ENCODE data around the gene PTPRF. TPM values are rescaled to one million over a fixed set of nuclear protein-coding genes. Genes with fewer than 3 reads are reported as not detected.

Gene PTPRF
- total and polyA plus RNA-seq, 2 experiments from 2014 or later, result 96.0 to 115 TPM

DNA sequence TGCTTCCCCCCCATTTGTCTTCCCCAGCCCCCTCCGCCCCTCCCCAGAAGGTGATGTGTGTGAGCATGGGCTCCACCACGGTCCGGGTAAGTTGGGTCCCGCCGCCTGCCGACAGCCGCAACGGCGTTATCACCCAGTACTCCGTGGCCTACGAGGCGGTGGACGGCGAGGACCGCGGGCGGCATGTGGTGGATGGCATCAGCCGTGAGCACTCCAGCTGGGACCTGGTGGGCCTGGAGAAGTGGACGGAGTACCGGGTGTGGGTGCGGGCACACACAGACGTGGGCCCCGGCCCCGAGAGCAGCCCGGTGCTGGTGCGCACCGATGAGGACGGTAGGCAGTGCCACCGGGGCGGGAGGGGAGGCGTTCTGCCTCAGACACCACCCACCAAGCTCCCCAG lies 67.0 kb downstream of the PTPRF start:
- no peak for TF ChIP-seq CTCF (IDR thresholded peaks at IDR 0.05; ENCODE audit: poor library complexity)
- no peak for TF ChIP-seq EZH2phosphoT487 (IDR thresholded peaks at IDR 0.05; ENCODE audit: low read depth, severe bottlenecking, unreplicated experiment)
- no peak for TF ChIP-seq EZH2 (IDR thresholded peaks at IDR 0.05; ENCODE audit: borderline replicate concordance)
- Histone ChIP-seq H3K9me2 (replicated peaks; ENCODE audit: insufficient read depth) (no peaks in the 10 kb centered on the region), H3K9me3 (ENCODE audit: low read depth) (no peaks in the 10 kb centered on the region), H3K4me2 (no peak overlapping the region), H3K36me3 (replicated peaks; ENCODE audit: insufficient read depth, low read depth) (no peaks in the 10 kb centered on the region), H3K27me3 (no peaks in the 10 kb centered on the region), H2AFZ (no peak overlapping the region), H3K4me1 (ENCODE audit: insufficient read depth) (no peaks in the 10 kb centered on the region), H3K79me2 (no peaks in the 10 kb centered on the region), H3K27ac (no peak overlapping the region), H4K20me1 (ENCODE audit: insufficient read depth, poor library complexity, severe bottlenecking) (no peaks in the 10 kb centered on the region), H3K4me3 (no peak overlapping the region)
- WGBS (ENCODE audit: low lambda C conversion rate, missing lambda C conversion rate), result 98% methylated on average over 29 of the region's 31 CpGs
- no peak for DNase-seq (ENCODE audit: low spot score)

- Histone ChIP-seq H3K4me1 (ENCODE audit: insufficient read depth) (no peaks in the 10 kb centered on the region), H3K27me3 (no peaks in the 10 kb centered on the region), H3K27ac (no peak overlapping the region), H3K79me2 (no peaks in the 10 kb centered on the region), H3K9me2 (replicated peaks; ENCODE audit: insufficient read depth) (no peaks in the 10 kb centered on the region), H2AFZ (no peak overlapping the region), H4K20me1 (ENCODE audit: insufficient read depth, poor library complexity, severe bottlenecking) (no peaks in the 10 kb centered on the region), H3K4me3 (no peak overlapping the region), H3K9me3 (ENCODE audit: low read depth) (no peaks in the 10 kb centered on the region), H3K36me3 (replicated peaks; ENCODE audit: insufficient read depth, low read depth) (no peaks in the 10 kb centered on the region), H3K4me2 (no peak overlapping the region)
- DNase-seq (ENCODE audit: low spot score), result no peak
- 98% methylated on average over 11 of the region's 11 CpGs for WGBS (ENCODE audit: low lambda C conversion rate, missing lambda C conversion rate)
- no peak for TF ChIP-seq EZH2 (IDR thresholded peaks at IDR 0.05; ENCODE audit: borderline replicate concordance)
Observed at GRCh38 chr1:43598622-43599021, 67.9 kb downstream of the PTPRF start.

DNA sequence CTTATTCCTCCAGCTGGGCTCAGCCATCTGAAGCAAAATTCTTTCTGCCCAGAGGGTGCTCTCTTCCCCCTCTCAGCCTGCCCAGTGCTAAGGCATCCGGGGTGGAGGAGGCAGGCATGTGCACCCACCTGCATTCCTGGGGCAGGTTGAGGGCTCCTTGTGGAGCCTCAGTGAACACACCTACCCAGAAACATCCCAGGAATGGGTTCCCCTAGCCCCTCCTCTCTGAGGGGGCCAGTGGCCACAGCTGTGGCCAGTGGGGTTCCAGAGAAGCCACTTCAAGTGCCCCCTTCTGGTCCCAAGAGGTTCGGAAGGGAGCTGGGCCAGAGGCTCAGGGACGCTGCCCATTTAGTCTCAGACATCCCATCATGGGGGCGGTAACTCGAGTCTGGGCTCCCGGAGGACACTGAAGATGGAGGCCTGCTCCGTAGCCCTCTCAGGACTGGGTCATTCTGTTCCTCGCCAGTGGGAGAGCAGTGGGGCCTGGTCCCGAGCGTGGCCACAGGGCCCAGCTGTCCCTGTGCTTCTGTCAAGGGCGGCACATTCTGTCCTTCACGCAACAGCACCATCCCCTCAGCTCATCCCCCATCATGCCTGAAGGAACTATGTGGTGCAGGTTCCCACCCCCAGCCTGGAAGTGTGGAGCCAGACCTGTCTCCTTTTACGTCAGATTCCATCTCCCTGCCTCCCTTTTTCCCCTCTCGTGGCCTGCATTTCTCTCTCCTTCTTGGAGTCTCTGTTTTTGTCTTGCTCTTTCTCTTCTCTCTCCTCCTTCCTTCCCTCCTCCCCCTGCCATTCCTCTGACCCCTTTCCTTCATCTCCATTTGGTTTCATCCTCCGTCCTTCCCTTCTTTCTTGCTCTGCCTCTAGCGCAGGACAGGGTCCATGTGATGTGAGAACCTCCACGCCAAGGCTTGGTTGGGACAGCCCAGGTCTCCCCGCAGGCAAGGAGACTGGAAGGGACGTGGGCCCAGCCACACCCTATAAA lies 69.6 kb downstream of the PTPRF start:
- Histone ChIP-seq H3K36me3 (replicated peaks; ENCODE audit: insufficient read depth, low read depth) (no peaks in the 10 kb centered on the region), H3K4me1 (ENCODE audit: insufficient read depth) (no peaks in the 10 kb centered on the region), H3K4me3 (no peak overlapping the region), H2AFZ (no peak overlapping the region), H3K4me2 (no peak overlapping the region), H3K27ac (no peak overlapping the region), H4K20me1 (ENCODE audit: insufficient read depth, poor library complexity, severe bottlenecking) (no peaks in the 10 kb centered on the region), H3K9me3 (ENCODE audit: low read depth) (no peaks in the 10 kb centered on the region), H3K79me2 (no peaks in the 10 kb centered on the region), H3K9me2 (replicated peaks; ENCODE audit: insufficient read depth) (no peaks in the 10 kb centered on the region), H3K27me3 (no peaks in the 10 kb centered on the region)
- 90% methylated on average over 18 of the region's 19 CpGs for WGBS (ENCODE audit: low lambda C conversion rate, missing lambda C conversion rate)
- no peak for TF ChIP-seq EZH2 (IDR thresholded peaks at IDR 0.05; ENCODE audit: borderline replicate concordance)
- no peak for DNase-seq (ENCODE audit: low spot score)

- Histone ChIP-seq H3K27me3 (no peaks in the 10 kb centered on the region), H3K27ac (no peak overlapping the region), H3K4me1 (ENCODE audit: insufficient read depth) (no peaks in the 10 kb centered on the region), H3K9me3 (ENCODE audit: low read depth) (no peaks in the 10 kb centered on the region), H3K9me2 (replicated peaks; ENCODE audit: insufficient read depth) (no peaks in the 10 kb centered on the region), H3K79me2 (no peaks in the 10 kb centered on the region), H2AFZ (no peak overlapping the region), H3K4me3 (no peak overlapping the region), H3K4me2 (no peak overlapping the region), H4K20me1 (ENCODE audit: insufficient read depth, poor library complexity, severe bottlenecking) (no peaks in the 10 kb centered on the region), H3K36me3 (replicated peaks; ENCODE audit: insufficient read depth, low read depth) (no peaks in the 10 kb centered on the region)
- 89% methylated on average over 10 of the region's 10 CpGs for WGBS (ENCODE audit: low lambda C conversion rate, missing lambda C conversion rate)
- DNase-seq (ENCODE audit: low spot score), result no peak
- TF ChIP-seq CTCF (IDR thresholded peaks at IDR 0.05; ENCODE audit: poor library complexity), result no peak
- TF ChIP-seq EZH2 (IDR thresholded peaks at IDR 0.05; ENCODE audit: borderline replicate concordance), result no peak
- TF ChIP-seq EZH2phosphoT487 (IDR thresholded peaks at IDR 0.05; ENCODE audit: low read depth, severe bottlenecking, unreplicated experiment), result no peak
Observed at GRCh38 chr1:43602990-43603389, 72.3 kb downstream of the PTPRF start.

Data from hepatocyte (in vitro differentiated cells).